IMR-90 (cell line): Measurements from ENCODE around the gene LUZP2. TPM values are rescaled to one million over a fixed set of nuclear protein-coding genes. Genes with fewer than 3 reads are reported as not detected.

ENCODE experiments used
- ATAC-seq: fragments of 200-7000 bp; cut with Tn5 transposase; 2 replicates; pipeline ENCODE4 v1.9.1; 2020; ENCODE audit warnings: low read depth, mild to moderate bottlenecking, moderate library complexity
- BruUV-seq: library from RNA; stranded (reverse); fragments of 400-500 nt; replicated peaks from 2 replicates; lab custom pipeline; 2021; lab: Mats Ljungman, UMichigan
- CTCF ChIA-PET: fragments of 300-600 bp; formaldehyde crosslinking; extraction: SDS; loops from one replicate; lab custom pipeline; 2021; ENCODE audit warnings: antibody characterized with exemption; lab: Yijun Ruan, JAX
- POLR2A ChIA-PET: fragments of 300-600 bp; sonication (Branson Sonifier 250); formaldehyde crosslinking; loops from one replicate; lab custom pipeline; 2022; ENCODE audit warnings: antibody characterized with exemption; ENCODE audit not compliant: unreplicated experiment; lab: Charles Lee
- DNase-seq: peaks from one replicate; pipeline ENCODE4 v3.0.0; 2013
- H2AFZ ChIP-seq: replicated peaks from 2 replicates; pipeline ENCODE3; 2013; ENCODE audit warnings: low read length, mild to moderate bottlenecking; ENCODE audit not compliant: poor library complexity
- H2AK5ac ChIP-seq: 2 replicates; pipeline ENCODE4 v1.6.1; 2013; ENCODE audit warnings: low read depth, low read length, inconsistent platforms
- H2AK9ac ChIP-seq: replicated peaks from 2 replicates; pipeline ENCODE3; 2013; ENCODE audit warnings: mild to moderate bottlenecking, low read depth, low read length, moderate library complexity; ENCODE audit not compliant: poor library complexity
- H2BK120ac ChIP-seq: 2 replicates; pipeline ENCODE4 v1.6.1; 2013; ENCODE audit warnings: low read depth, low read length, inconsistent platforms
- H2BK15ac ChIP-seq: 3 replicates; pipeline ENCODE4 v1.6.1; 2013; ENCODE audit warnings: low read depth, low read length, inconsistent platforms
- H2BK20ac ChIP-seq: 2 replicates; pipeline ENCODE4 v1.6.1; 2013; ENCODE audit warnings: low read depth, mild to moderate bottlenecking, inconsistent platforms, low read length, moderate library complexity
- H2BK5ac ChIP-seq: 2 replicates; pipeline ENCODE4 v1.6.1; 2013; ENCODE audit warnings: mild to moderate bottlenecking, low read depth, low read length, inconsistent platforms; ENCODE audit not compliant: poor library complexity, severe bottlenecking
- H3K14ac ChIP-seq: replicated peaks from 2 replicates; pipeline ENCODE4 v1.6.1; 2013; ENCODE audit warnings: low read depth, low read length, inconsistent platforms
- H3K18ac ChIP-seq: 2 replicates; pipeline ENCODE4 v1.6.1; 2013; ENCODE audit warnings: low read depth, low read length, control low read depth
- H3K23ac ChIP-seq: 2 replicates; pipeline ENCODE4 v1.6.1; 2013; ENCODE audit warnings: low read depth, low read length, inconsistent platforms
- H3K27ac ChIP-seq: 2 replicates; pipeline ENCODE4 v1.5.1; 2013; ENCODE audit warnings: mild to moderate bottlenecking, control low read depth, low read length; ENCODE audit not compliant: insufficient read depth
- H3K27me3 ChIP-seq: 2 replicates; pipeline ENCODE4 v1.6.1; 2013; ENCODE audit warnings: low read length; ENCODE audit not compliant: control insufficient read depth, insufficient read depth
- H3K36me3 ChIP-seq: 2 replicates; pipeline ENCODE4 v1.6.1; 2013; ENCODE audit warnings: low read length, mixed read lengths; ENCODE audit not compliant: control insufficient read depth, insufficient read depth
- H3K4ac ChIP-seq: 2 replicates; pipeline ENCODE4 v1.6.1; 2013; ENCODE audit warnings: low read depth, low read length, inconsistent platforms
- H3K4me1 ChIP-seq: 2 replicates; pipeline ENCODE4 v1.6.1; 2013; ENCODE audit warnings: low read length, mixed read lengths; ENCODE audit not compliant: control insufficient read depth, insufficient read depth
- H3K4me2 ChIP-seq: 2 replicates; pipeline ENCODE4 v1.6.1; 2013; ENCODE audit warnings: low read depth, mild to moderate bottlenecking, control low read depth, low read length, moderate library complexity
- H3K4me3 ChIP-seq: 2 replicates; pipeline ENCODE4 v1.5.1; 2013; ENCODE audit warnings: low read depth, mild to moderate bottlenecking, control low read depth, low read length, moderate library complexity; ENCODE audit not compliant: insufficient read depth
- H3K56ac ChIP-seq: 2 replicates; pipeline ENCODE4 v1.6.1; 2013; ENCODE audit warnings: low read length, inconsistent platforms; ENCODE audit not compliant: insufficient read depth; ENCODE audit errors: extremely low read depth
- H3K79me1 ChIP-seq, 2 experiments: 2 replicates each; pipeline ENCODE4 v1.6.1; 2013; ENCODE audit warnings: low read length in 2 of 2, inconsistent platforms in 1 of 2, low read depth in 1 of 2
- H3K9ac ChIP-seq: 2 replicates; pipeline ENCODE4 v1.6.1; 2013; ENCODE audit warnings: low read depth, low read length, control low read depth
- H3K9me1 ChIP-seq: 2 replicates; pipeline ENCODE4 v1.6.1; 2013; ENCODE audit warnings: low read length, inconsistent platforms; ENCODE audit not compliant: insufficient read depth
- H3K9me3 ChIP-seq: 2 replicates; pipeline ENCODE4 v1.6.1; 2013; ENCODE audit warnings: low read length; ENCODE audit not compliant: control insufficient read depth, insufficient read depth
- H4K20me1 ChIP-seq: 2 replicates; pipeline ENCODE4 v1.6.1; 2013; ENCODE audit warnings: low read length, inconsistent platforms; ENCODE audit not compliant: insufficient read depth
- H4K5ac ChIP-seq: 2 replicates; pipeline ENCODE4 v1.6.1; 2013; ENCODE audit warnings: mild to moderate bottlenecking, low read depth, low read length, control low read depth
- H4K8ac ChIP-seq, 2 experiments: 2 replicates each; pipeline ENCODE4 v1.6.1; 2013; ENCODE audit warnings: low read depth in 2 of 2, low read length in 2 of 2, control low read depth in 1 of 2, inconsistent platforms in 1 of 2
- H4K91ac ChIP-seq: 2 replicates; pipeline ENCODE4 v1.6.1; 2013; ENCODE audit warnings: low read depth, low read length, inconsistent platforms; ENCODE audit not compliant: insufficient read depth
- BHLHE40 ChIP-seq: fragments of 150-350 bp; IDR thresholded peaks from 2 replicates; pipeline ENCODE4 v1.6.1; 2016; ENCODE audit warnings: mild to moderate bottlenecking, low read depth, low read length
- FOS ChIP-seq: fragments of 150-350 bp; IDR thresholded peaks from 2 replicates; pipeline ENCODE4 v1.6.1; 2016; ENCODE audit warnings: low read depth, low read length
- MAZ ChIP-seq: IDR thresholded peaks from 2 replicates; pipeline ENCODE4 v1.6.1; 2012; ENCODE audit warnings: low read depth, mild to moderate bottlenecking, low read length, improper control_type of control experiment, moderate library complexity, borderline replicate concordance
- NFE2L2 ChIP-seq: fragments of 150-350 bp; IDR thresholded peaks from 2 replicates; pipeline ENCODE4 v1.6.1; 2016; ENCODE audit warnings: low read depth, mild to moderate bottlenecking, low read length
- RAD21 ChIP-seq: IDR thresholded peaks from 2 replicates; pipeline ENCODE4 v1.6.1; 2012; ENCODE audit warnings: low read length, improper control_type of control experiment
- RCOR1 ChIP-seq: IDR thresholded peaks from 2 replicates; pipeline ENCODE4 v1.6.1; 2012; ENCODE audit warnings: mild to moderate bottlenecking, low read length, improper control_type of control experiment; ENCODE audit not compliant: insufficient replicate concordance
- RFX5 ChIP-seq: IDR thresholded peaks from 2 replicates; pipeline ENCODE4 v1.8.0; 2012; ENCODE audit warnings: low read depth, mild to moderate bottlenecking, low read length, moderate library complexity
- SMC3 ChIP-seq: fragments of 150-350 bp; IDR thresholded peaks from 2 replicates; pipeline ENCODE4 v1.6.1; 2016; ENCODE audit warnings: low read depth, mild to moderate bottlenecking, antibody characterized with exemption, low read length, moderate library complexity
- USF2 ChIP-seq: fragments of 150-350 bp; IDR thresholded peaks from 2 replicates; pipeline ENCODE4 v1.6.1; 2017; ENCODE audit warnings: mild to moderate bottlenecking, antibody characterized with exemption, low read length, low read depth
- WGBS, 2 experiments: methylation state at CpG; one replicate each; pipeline versions ENCODE4 v1.1.5 to v1.1.7; 2013; ENCODE audit warnings: missing lambda C conversion rate in 2 of 2; ENCODE audit not compliant: insufficient read length in 1 of 2; ENCODE audit errors: extremely low coverage in 2 of 2; 5-methylcytosine and 5-hydroxymethylcytosine counted together
- dilution Hi-C: fragments of 300-500 bp; cut with HindIII; formaldehyde crosslinking; loops from one replicate; pipeline ENCODE4 v1.14.3; 2018; ENCODE audit warnings: low sequenced_read_pairs; ENCODE audit not compliant: unreplicated experiment
- in situ Hi-C: fragments of 300-500 bp; cut with MboI; formaldehyde crosslinking; loops from 3 replicates; pipeline ENCODE4 v1.14.3; 2019; ENCODE audit warnings: low sequenced_read_pairs, inconsistent platforms, mixed read lengths
- intact Hi-C: fragments of 100-400 bp; cut with micrococcal nuclease; formaldehyde crosslinking; loops from 2 replicates; pipeline ENCODE4 v1.10.0; 2022
- polyA plus RNA-seq, 3 experiments: library from polyadenylated mRNA; depleted of rRNA; stranded (reverse); fragments of >200 nt; gene quantifications; 2 replicates each; pipeline ENCODE4 v1.2.3, GENCODE V29; 2012; ENCODE audit warnings: low replicate concordance in 1 of 3
- total RNA-seq: library from RNA; depleted of rRNA; stranded (reverse); fragments of >200 nt; gene quantifications from 2 replicates; pipeline ENCODE4 v1.2.3, GENCODE V29; 2012

The LUZP2 gene
- total and polyA plus RNA-seq, 2 of the 4 experiments (the other 2 are of a cell fraction): 0.89 to 2.0 TPM

- peaks cover 2% of the 10 kb centered on the region; the same call in 1 of the 2 replicates for H3K4me1 ChIP-seq
- H2BK20ac ChIP-seq: no peak overlapping the region
- no CpG with 5 or more reads among the region's 1 CpG for WGBS, 2 experiments
- H2BK5ac ChIP-seq: no peak overlapping the region
- DNase-seq (peak; percentile 13), ATAC-seq (peak; percentile 29; the same call in 1 of the 2 replicates)
- H4K5ac ChIP-seq: no peak overlapping the region
- in situ Hi-C loops: no loop called here
- TF ChIP-seq BHLHE40 (no peak), MAZ (no peak), RFX5 (no peak), RCOR1 (no peak), RAD21 (no peak), SMC3 (no peak), USF2 (no peak), FOS (no peak), NFE2L2 (no peak)
- no peak overlapping the region for H2AK9ac ChIP-seq
- no peak overlapping the region for H3K14ac ChIP-seq
- no peak overlapping the region for H3K4me3 ChIP-seq
- H3K27me3 ChIP-seq: no peaks in the 10 kb centered on the region
- dilution Hi-C loops: no loop called here
- no peak overlapping the region for H4K91ac ChIP-seq
- H2BK120ac ChIP-seq: no peak overlapping the region
- H3K18ac ChIP-seq: no peak overlapping the region
- CTCF ChIA-PET: interaction anchor here (0.5 kb wide), 1 partner anchor 1025 kb away, joined by 4 read pairs; no protein-coding TSS in a partner anchor
- H3K23ac ChIP-seq: no peak overlapping the region
- no peak overlapping the region for H4K8ac ChIP-seq
- no peak overlapping the region for H3K4me2 ChIP-seq
- no peak overlapping the region for H2BK15ac ChIP-seq
- H3K9me3 ChIP-seq: no peaks in the 10 kb centered on the region
- no peak overlapping the region for H3K9ac ChIP-seq
- H3K36me3 ChIP-seq: no peaks in the 10 kb centered on the region
- no peak overlapping the region for H3K4ac ChIP-seq
- H3K56ac ChIP-seq: no peak overlapping the region
- no peaks in the 10 kb centered on the region for H3K79me1 ChIP-seq
- POLR2A ChIA-PET: no interaction called here
- no peaks in the 10 kb centered on the region; the same call in 1 of the 2 replicates for H3K9me1 ChIP-seq
- H2AK5ac ChIP-seq: no peak overlapping the region
- H2AFZ ChIP-seq: no peak overlapping the region
- intact Hi-C loops: no loop called here
- no peak overlapping the region for H3K27ac ChIP-seq
- BruUV-seq: no TSS peak
- H4K20me1 ChIP-seq: no peaks in the 10 kb centered on the region
These were observed 88.3 kb downstream of the LUZP2 start for GRCh38 chr11:24585192-24585591.
